ENCODE results near the gene COA8.

Gene COA8

GRCh38 chr14:103627073-103628025 is 64.6 kb downstream of the COA8 start:
- no peak for DNase-seq

GRCh38 chr14:103628221-103628683 is 65.5 kb downstream of the COA8 start:
- peak; percentile 52 to 53 for DNase-seq

- DNase-seq = peak; percentile 90 to 91
These were observed 66.1 kb downstream of the COA8 start, which contains the start of gene KLC1 for GRCh38 chr14:103628684-103629502. Gene KLC1, plus strand, starts transcription at chr14:103629211. Its CDS starts 25,354 bp downstream, at chr14:103654565.

GRCh38 chr14:103629503-103630121 is 66.9 kb downstream of the COA8 start:
- DNase-seq = peak; percentile 66 to 75

GRCh38 chr14:103630364-103631108 is 67.8 kb downstream of the COA8 start:
- DNase-seq = no peak

- no peak for DNase-seq
These were observed 70.6 kb downstream of the COA8 start for GRCh38 chr14:103633391-103633790.

- no peak for DNase-seq
These were observed 71.4 kb downstream of the COA8 start for GRCh38 chr14:103634156-103634555.

GRCh38 chr14:103638594-103638993 is 75.8 kb downstream of the COA8 start:
- DNase-seq = no peak

Data from activated T-cell treated with anti-CD3 and anti-CD28 coated beads, Interleukin-2, amount 50 U/mL, for 48 hours (primary cell).